ENCODE measurements around the gene SLC2A4RG. TPM values are rescaled to one million over a fixed set of nuclear protein-coding genes. Genes with fewer than 3 reads are reported as not detected.
A peak's percentile ranks its signal among the peaks of the same experiment; 100 is the strongest.

Gene SLC2A4RG
- total and polyA plus RNA-seq, 2 of the 13 experiments (the other 11 are each of a cell fraction or from before 2014, with no cell fraction given), result 91.4 to 95.9 TPM

GRCh38 chr20:63765082-63765873, 25.7 kb downstream of the SLC2A4RG start (continued):
- TF ChIP-seq, protein P1, sequence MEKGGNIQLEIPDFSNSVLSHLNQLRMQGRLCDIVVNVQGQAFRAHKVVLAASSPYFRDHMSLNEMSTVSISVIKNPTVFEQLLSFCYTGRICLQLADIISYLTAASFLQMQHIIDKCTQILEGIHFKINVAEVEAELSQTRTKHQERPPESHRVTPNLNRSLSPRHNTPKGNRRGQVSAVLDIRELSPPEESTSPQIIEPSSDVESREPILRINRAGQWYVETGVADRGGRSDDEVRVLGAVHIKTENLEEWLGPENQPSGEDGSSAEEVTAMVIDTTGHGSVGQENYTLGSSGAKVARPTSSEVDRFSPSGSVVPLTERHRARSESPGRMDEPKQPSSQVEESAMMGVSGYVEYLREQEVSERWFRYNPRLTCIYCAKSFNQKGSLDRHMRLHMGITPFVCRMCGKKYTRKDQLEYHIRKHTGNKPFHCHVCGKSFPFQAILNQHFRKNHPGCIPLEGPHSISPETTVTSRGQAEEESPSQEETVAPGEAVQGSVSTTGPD (CRISPR knock-in tag; IDR thresholded peaks at IDR 0.05), result no peak; the same call in 1 of the 2 replicates
- TF ChIP-seq ZBTB44 (CRISPR knock-in tag; IDR thresholded peaks at IDR 0.05) (no peak), ZSCAN22 (CRISPR knock-in tag; IDR thresholded peaks at IDR 0.05) (no peak), ZFP1 (CRISPR knock-in tag; IDR thresholded peaks at IDR 0.05) (no peak), ATF7 (IDR thresholded peaks at IDR 0.05) (no peak), ATF7 (CRISPR knock-in tag; IDR thresholded peaks at IDR 0.05) (no peak), GATAD1 (CRISPR knock-in tag; IDR thresholded peaks at IDR 0.05) (no peak), ZNF33A (CRISPR knock-in tag; IDR thresholded peaks at IDR 0.05; ENCODE audit: borderline replicate concordance) (no peak), KAT2B (IDR thresholded peaks at IDR 0.05; ENCODE audit: borderline replicate concordance, low read depth, low read length) (no peak), TGIF2 (CRISPR knock-in tag; IDR thresholded peaks at IDR 0.05) (no peak), NFYB (CRISPR knock-in tag; IDR thresholded peaks at IDR 0.05) (no peak), REPIN1 (CRISPR knock-in tag; IDR thresholded peaks at IDR 0.05; ENCODE audit: borderline replicate concordance, low read depth) (no peak), MTA3 (CRISPR knock-in tag; IDR thresholded peaks at IDR 0.05) (no peak), ZSCAN9 (CRISPR knock-in tag; IDR thresholded peaks at IDR 0.05; ENCODE audit: borderline replicate concordance) (no peak), MIER2 (CRISPR knock-in tag; IDR thresholded peaks at IDR 0.05) (no peak), SALL1 (CRISPR knock-in tag; IDR thresholded peaks at IDR 0.05) (peak; percentile 59), SNAPC2 (CRISPR knock-in tag; IDR thresholded peaks at IDR 0.05) (no peak), ZNF644 (CRISPR knock-in tag; IDR thresholded peaks at IDR 0.05; ENCODE audit: low read depth) (no peak)
- TF ChIP-seq, protein P2, sequence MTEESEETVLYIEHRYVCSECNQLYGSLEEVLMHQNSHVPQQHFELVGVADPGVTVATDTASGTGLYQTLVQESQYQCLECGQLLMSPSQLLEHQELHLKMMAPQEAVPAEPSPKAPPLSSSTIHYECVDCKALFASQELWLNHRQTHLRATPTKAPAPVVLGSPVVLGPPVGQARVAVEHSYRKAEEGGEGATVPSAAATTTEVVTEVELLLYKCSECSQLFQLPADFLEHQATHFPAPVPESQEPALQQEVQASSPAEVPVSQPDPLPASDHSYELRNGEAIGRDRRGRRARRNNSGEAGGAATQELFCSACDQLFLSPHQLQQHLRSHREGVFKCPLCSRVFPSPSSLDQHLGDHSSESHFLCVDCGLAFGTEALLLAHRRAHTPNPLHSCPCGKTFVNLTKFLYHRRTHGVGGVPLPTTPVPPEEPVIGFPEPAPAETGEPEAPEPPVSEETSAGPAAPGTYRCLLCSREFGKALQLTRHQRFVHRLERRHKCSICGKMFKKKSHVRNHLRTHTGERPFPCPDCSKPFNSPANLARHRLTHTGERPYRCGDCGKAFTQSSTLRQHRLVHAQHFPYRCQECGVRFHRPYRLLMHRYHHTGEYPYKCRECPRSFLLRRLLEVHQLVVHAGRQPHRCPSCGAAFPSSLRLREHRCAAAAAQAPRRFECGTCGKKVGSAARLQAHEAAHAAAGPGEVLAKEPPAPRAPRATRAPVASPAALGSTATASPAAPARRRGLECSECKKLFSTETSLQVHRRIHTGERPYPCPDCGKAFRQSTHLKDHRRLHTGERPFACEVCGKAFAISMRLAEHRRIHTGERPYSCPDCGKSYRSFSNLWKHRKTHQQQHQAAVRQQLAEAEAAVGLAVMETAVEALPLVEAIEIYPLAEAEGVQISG (CRISPR knock-in tag; IDR thresholded peaks at IDR 0.05), result 0 out of 2 replicates have a peak, but pooled peaks have one; percentile 35
- TF ChIP-seq, protein P3, sequence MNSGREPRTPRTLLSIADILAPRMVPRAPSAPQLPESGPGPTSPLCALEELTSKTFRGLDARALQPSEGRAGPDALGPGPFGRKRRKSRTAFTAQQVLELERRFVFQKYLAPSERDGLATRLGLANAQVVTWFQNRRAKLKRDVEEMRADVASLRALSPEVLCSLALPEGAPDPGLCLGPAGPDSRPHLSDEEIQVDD (CRISPR knock-in tag; IDR thresholded peaks at IDR 0.05; ENCODE audit: borderline replicate concordance), result no peak
- TF ChIP-seq, protein P4, sequence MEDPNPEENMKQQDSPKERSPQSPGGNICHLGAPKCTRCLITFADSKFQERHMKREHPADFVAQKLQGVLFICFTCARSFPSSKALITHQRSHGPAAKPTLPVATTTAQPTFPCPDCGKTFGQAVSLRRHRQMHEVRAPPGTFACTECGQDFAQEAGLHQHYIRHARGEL (CRISPR knock-in tag; IDR thresholded peaks at IDR 0.05), result no peak

Measured in HepG2 (cell line).